GM23338 (cell line): ENCODE measurements around the gene LMNA. TPM values are rescaled to one million over a fixed set of nuclear protein-coding genes. Genes with fewer than 3 reads are reported as not detected.

ENCODE experiments used
- ATAC-seq: fragments of 200-7000 bp; cut with Tn5 transposase; 3 replicates; pipeline ENCODE4 v1.9.1; 2020
- DNase-seq: peaks from one replicate; pipeline ENCODE4 v3.0.0-alpha.2; 2015; ENCODE audit warnings: low spot score
- H2AFZ ChIP-seq: fragments of 200-600 bp; sonication (generic); 2 replicates; pipeline ENCODE4 v1.8.0; 2016; ENCODE audit warnings: antibody characterized with exemption, mild to moderate bottlenecking, moderate library complexity
- H3F3A ChIP-seq: fragments of 200-600 bp; sonication (generic); replicated peaks from 2 replicates; pipeline ENCODE4 v1.8.0; 2017; ENCODE audit warnings: antibody characterized with exemption, mixed run types, low read depth
- H3K27ac ChIP-seq: fragments of 200-600 bp; sonication (generic); 2 replicates; pipeline ENCODE4 v1.6.1; 2016; ENCODE audit warnings: low read depth
- H3K27me3 ChIP-seq: fragments of 200-600 bp; sonication (generic); 2 replicates; pipeline ENCODE4 v1.8.0; 2016; ENCODE audit warnings: mild to moderate bottlenecking, mixed run types, moderate library complexity; ENCODE audit not compliant: insufficient read depth
- H3K36me3 ChIP-seq: fragments of 200-600 bp; sonication (generic); 2 replicates; pipeline ENCODE4 v1.8.0; 2016; ENCODE audit warnings: mild to moderate bottlenecking; ENCODE audit not compliant: insufficient read depth
- H3K4me1 ChIP-seq: fragments of 200-600 bp; sonication (generic); 2 replicates; pipeline ENCODE4 v1.8.0; 2016; ENCODE audit warnings: mild to moderate bottlenecking, moderate library complexity; ENCODE audit not compliant: insufficient read depth
- H3K4me2 ChIP-seq: fragments of 200-600 bp; sonication (generic); 2 replicates; pipeline ENCODE4 v1.7.1; 2017; ENCODE audit warnings: mixed run types
- H3K4me3 ChIP-seq: fragments of 200-600 bp; sonication (generic); 2 replicates; pipeline ENCODE4 v1.6.1; 2016; ENCODE audit warnings: mixed run types
- H3K79me2 ChIP-seq: fragments of 200-600 bp; sonication (generic); replicated peaks from 2 replicates; pipeline ENCODE4 v1.8.0; 2017; ENCODE audit warnings: mild to moderate bottlenecking; ENCODE audit not compliant: insufficient read depth
- H3K9me2 ChIP-seq: fragments of 200-600 bp; sonication (generic); 2 replicates; pipeline ENCODE4 v1.8.0; 2017; ENCODE audit not compliant: insufficient read depth
- H4K20me1 ChIP-seq: fragments of 200-600 bp; sonication (generic); replicated peaks from 2 replicates; pipeline ENCODE4 v1.8.0; 2017; ENCODE audit warnings: mild to moderate bottlenecking; ENCODE audit not compliant: insufficient read depth
- H3K27ac Mint-ChIP-seq: 2 replicates; pipeline ENCODE4 v1.8.0; 2020; ENCODE audit warnings: inconsistent platforms, mild to moderate bottlenecking, moderate library complexity, mixed read lengths
- H3K27me3 Mint-ChIP-seq: 3 replicates; pipeline ENCODE4 v1.8.0; 2022; ENCODE audit warnings: low read depth, mild to moderate bottlenecking, moderate library complexity, mixed read lengths, inconsistent platforms; ENCODE audit not compliant: insufficient read depth, poor library complexity
- H3K36me3 Mint-ChIP-seq: 3 replicates; pipeline ENCODE4 v1.8.0; 2021; ENCODE audit warnings: low read depth, mild to moderate bottlenecking, inconsistent platforms, moderate library complexity, mixed read lengths
- H3K4me1 Mint-ChIP-seq: 3 replicates; pipeline ENCODE4 v1.8.0; 2020; ENCODE audit warnings: mild to moderate bottlenecking, inconsistent platforms, mixed read lengths
- H3K4me3 Mint-ChIP-seq: 3 replicates; pipeline ENCODE4 v1.8.0; 2021; ENCODE audit warnings: moderate library complexity, mild to moderate bottlenecking, inconsistent platforms, mixed read lengths
- H3K9me3 Mint-ChIP-seq: 3 replicates; pipeline ENCODE4 v1.8.0; 2020; ENCODE audit warnings: moderate library complexity, mild to moderate bottlenecking, inconsistent platforms, mixed read lengths
- CREB1 ChIP-seq: fragments of 250-450 bp; sonication (Bioruptor Pico); IDR thresholded peaks from 2 replicates; pipeline ENCODE4 v1.5.0; 2020; ENCODE audit warnings: low read depth, mild to moderate bottlenecking, moderate library complexity
- CTCF ChIP-seq, 2 experiments: fragments of 200-600 bp in 1 of 2; sonication (generic) in 1 of 2; conservative IDR thresholded peaks; 2 replicates each; pipeline versions ENCODE4 v1.5.1 to v1.6.1; 2016 to 2017; ENCODE audit warnings: antibody characterized with exemption in 2 of 2, low read depth in 2 of 2, mild to moderate bottlenecking in 2 of 2, moderate library complexity in 1 of 2
- ETS1 ChIP-seq: IDR thresholded peaks from 2 replicates; pipeline ENCODE4 v1.6.1; 2016; ENCODE audit warnings: antibody characterized with exemption
- JUNB ChIP-seq: IDR thresholded peaks from one replicate; pipeline ENCODE4 v1.6.1; 2016; ENCODE audit warnings: antibody characterized with exemption; ENCODE audit not compliant: unreplicated experiment
- NANOG ChIP-seq: IDR thresholded peaks from 2 replicates; pipeline ENCODE4 v1.6.1; 2016; ENCODE audit warnings: antibody characterized with exemption, borderline replicate concordance
- REST ChIP-seq: IDR thresholded peaks from one replicate; pipeline ENCODE4 v1.6.1; 2018; ENCODE audit warnings: antibody characterized with exemption; ENCODE audit not compliant: unreplicated experiment
- STAT1 ChIP-seq: IDR thresholded peaks from one replicate; pipeline ENCODE4 v1.6.1; 2016; ENCODE audit warnings: antibody characterized with exemption; ENCODE audit not compliant: unreplicated experiment
- ZNF114 ChIP-seq: fragments of 250-450 bp; sonication (Bioruptor Pico); IDR thresholded peaks from 2 replicates; pipeline ENCODE4 v1.5.0; 2020; ENCODE audit warnings: mild to moderate bottlenecking, moderate library complexity
- ZNF462 ChIP-seq: fragments of 250-450 bp; sonication (Bioruptor Pico); IDR thresholded peaks from 2 replicates; pipeline ENCODE4 v1.5.0; 2020; ENCODE audit warnings: mild to moderate bottlenecking, moderate library complexity
- polyA plus RNA-seq: library from polyadenylated mRNA; unstranded; fragments of >200 nt; fragmentation: Nextera tagmentation; extraction: Ambion mirVana; gene quantifications from 2 replicates; pipeline ENCODE4 v1.2.1, GENCODE V29; 2016
- total RNA-seq: library from RNA; depleted of rRNA; stranded (reverse); fragments of >200 nt; shearing (Covaris generic); gene quantifications from 2 replicates; pipeline ENCODE4 v1.2.3, GENCODE V29; 2014

LMNA gene
- total and polyA plus RNA-seq, 2 experiments from 2014 or later, result 35.5 to 56.3 TPM

- no peak overlapping the region for H3K4me2 ChIP-seq
- peaks cover 47% of the 10 kb centered on the region for H3K4me1 Mint-ChIP-seq
Observed at GRCh38 chr1:156108057-156108456, 6.5 kb upstream of the LMNA start.

More at GRCh38 chr1:156108057-156108456, 6.5 kb upstream of the LMNA start:
- no peaks in the 10 kb centered on the region for H3K79me2 ChIP-seq
- H3K9me2 ChIP-seq, result no peaks in the 10 kb centered on the region
- H3F3A ChIP-seq, result peaks cover 34% of the 10 kb centered on the region
- H3K4me3 ChIP-seq, result no peak overlapping the region
- ATAC-seq, result no peak
- DNase-seq, result no peak
- H3K36me3 Mint-ChIP-seq, result no peaks in the 10 kb centered on the region
- H3K9me3 Mint-ChIP-seq, result no peaks in the 10 kb centered on the region; the same call in 2 of the 3 replicates
- H3K36me3 ChIP-seq, result no peaks in the 10 kb centered on the region
- no peaks in the 10 kb centered on the region for H3K27me3 ChIP-seq
- H3K4me1 ChIP-seq, result peaks cover 36% of the 10 kb centered on the region
- no peak overlapping the region for H3K27ac Mint-ChIP-seq
- TF ChIP-seq CREB1 (no peak), CTCF (conservative IDR thresholded peaks at IDR 0.05; ENCODE audit: low read depth in 2 of 2) (no peak), NANOG (no peak), ZNF114 (CRISPR knock-in tag) (no peak), ETS1 (no peak), STAT1 (no peak), REST (no peak), JUNB (no peak), ZNF462 (CRISPR knock-in tag) (no peak)
- peaks cover 40% of the 10 kb centered on the region for H3K27me3 Mint-ChIP-seq
- no peak overlapping the region for H3K4me3 Mint-ChIP-seq
- no peak overlapping the region for H2AFZ ChIP-seq
- H3K27ac ChIP-seq, result no peak overlapping the region
- peaks cover 5% of the 10 kb centered on the region; the same call in 1 of the 2 replicates for H4K20me1 ChIP-seq
